ENCODE measurements around the gene SCEL. TPM values are rescaled to one million over a fixed set of nuclear protein-coding genes. Genes with fewer than 3 reads are reported as not detected.

The SCEL gene
- total RNA-seq, 1 donor from 2014 or later: 0.27 TPM

GRCh38 chr13:77511552-77511951 lies 24.0 kb upstream of the SCEL start:
- Histone ChIP-seq H3K9me3 (ENCODE audit: insufficient read depth, low read depth, low read length) (no peaks in the 10 kb centered on the region), H4K20me1 (ENCODE audit: insufficient read depth, low read length) (no peaks in the 10 kb centered on the region), H3K4me3 (ENCODE audit: insufficient read depth, low read depth, low read length) (no peak overlapping the region), H3K27me3 (ENCODE audit: insufficient read depth, low read length) (no peaks in the 10 kb centered on the region), H2AFZ (ENCODE audit: low read depth, low read length) (no peak overlapping the region), H3K9ac (ENCODE audit: low read length) (no peak overlapping the region), H3K27ac (ENCODE audit: low read depth, low read length) (no peak overlapping the region), H3K4me1 (ENCODE audit: insufficient read depth, low read length) (peaks cover 34% of the 10 kb centered on the region), H3K4me2 (ENCODE audit: low read length) (no peak overlapping the region), H3K79me2 (ENCODE audit: insufficient read depth, low read length) (no peaks in the 10 kb centered on the region), H3K36me3 (ENCODE audit: insufficient read depth, low read length) (no peaks in the 10 kb centered on the region)
- DNase-seq (ENCODE audit: low read depth): peak; percentile 47
- H3K27ac Mint-ChIP-seq (ENCODE audit: unreplicated experiment): no peak overlapping the region
- H3K27me3 Mint-ChIP-seq (ENCODE audit: low read depth, unreplicated experiment): no peaks in the 10 kb centered on the region
- TF ChIP-seq CTCF (IDR thresholded peaks at IDR 0.05; ENCODE audit: insufficient read depth, low read depth, low read length) (no peak), EZH2 (IDR thresholded peaks at IDR 0.05; ENCODE audit: insufficient read depth, low read length) (no peak)
- H3K9me3 Mint-ChIP-seq (ENCODE audit: unreplicated experiment): no peaks in the 10 kb centered on the region
- peaks cover 8% of the 10 kb centered on the region for H3K4me1 Mint-ChIP-seq (ENCODE audit: low read depth, unreplicated experiment)
- no peaks in the 10 kb centered on the region for H3K36me3 Mint-ChIP-seq (ENCODE audit: low read depth, unreplicated experiment)
- no peak for FAIRE-seq
- no peak overlapping the region for H3K4me3 Mint-ChIP-seq (ENCODE audit: unreplicated experiment)

GRCh38 chr13:77513719-77514335 lies 21.7 kb upstream of the SCEL start:
- FAIRE-seq (no peak), DNase-seq (ENCODE audit: low read depth) (no peak)
- H3K9ac ChIP-seq (ENCODE audit: low read length): no peak overlapping the region
- H3K36me3 ChIP-seq (ENCODE audit: insufficient read depth, low read length): no peaks in the 10 kb centered on the region
- TF ChIP-seq EZH2 (IDR thresholded peaks at IDR 0.05; ENCODE audit: insufficient read depth, low read length) (no peak), CTCF (IDR thresholded peaks at IDR 0.05; ENCODE audit: insufficient read depth, low read depth, low read length) (no peak)
- Mint-ChIP-seq H3K36me3 (ENCODE audit: low read depth, unreplicated experiment) (no peaks in the 10 kb centered on the region), H3K9me3 (ENCODE audit: unreplicated experiment) (no peaks in the 10 kb centered on the region), H3K4me3 (ENCODE audit: unreplicated experiment) (no peak overlapping the region), H3K4me1 (ENCODE audit: low read depth, unreplicated experiment) (peaks cover 6% of the 10 kb centered on the region), H3K27ac (ENCODE audit: unreplicated experiment) (no peak overlapping the region), H3K27me3 (ENCODE audit: low read depth, unreplicated experiment) (no peaks in the 10 kb centered on the region)
- no peaks in the 10 kb centered on the region for H3K79me2 ChIP-seq (ENCODE audit: insufficient read depth, low read length)
- H3K27me3 ChIP-seq (ENCODE audit: insufficient read depth, low read length): no peaks in the 10 kb centered on the region
- no peaks in the 10 kb centered on the region for H3K9me3 ChIP-seq (ENCODE audit: insufficient read depth, low read depth, low read length)
- no peaks in the 10 kb centered on the region for H4K20me1 ChIP-seq (ENCODE audit: insufficient read depth, low read length)
- H3K4me3 ChIP-seq (ENCODE audit: insufficient read depth, low read depth, low read length): no peak overlapping the region
- peaks cover 23% of the 10 kb centered on the region for H3K4me1 ChIP-seq (ENCODE audit: insufficient read depth, low read length)
- no peak overlapping the region for H3K27ac ChIP-seq (ENCODE audit: low read depth, low read length)
- no peak overlapping the region for H3K4me2 ChIP-seq (ENCODE audit: low read length)
- no peak overlapping the region for H2AFZ ChIP-seq (ENCODE audit: low read depth, low read length)

GRCh38 chr13:77514336-77514726 lies 21.2 kb upstream of the SCEL start:
- Mint-ChIP-seq H3K9me3 (ENCODE audit: unreplicated experiment) (no peaks in the 10 kb centered on the region), H3K36me3 (ENCODE audit: low read depth, unreplicated experiment) (no peaks in the 10 kb centered on the region), H3K27me3 (ENCODE audit: low read depth, unreplicated experiment) (no peaks in the 10 kb centered on the region), H3K27ac (ENCODE audit: unreplicated experiment) (no peak overlapping the region), H3K4me3 (ENCODE audit: unreplicated experiment) (no peak overlapping the region), H3K4me1 (ENCODE audit: low read depth, unreplicated experiment) (peaks cover 1% of the 10 kb centered on the region)
- Histone ChIP-seq H4K20me1 (ENCODE audit: insufficient read depth, low read length) (no peaks in the 10 kb centered on the region), H3K27ac (ENCODE audit: low read depth, low read length) (no peak overlapping the region), H3K79me2 (ENCODE audit: insufficient read depth, low read length) (no peaks in the 10 kb centered on the region), H3K4me3 (ENCODE audit: insufficient read depth, low read depth, low read length) (no peak overlapping the region), H3K9ac (ENCODE audit: low read length) (no peak overlapping the region), H3K36me3 (ENCODE audit: insufficient read depth, low read length) (no peaks in the 10 kb centered on the region), H3K27me3 (ENCODE audit: insufficient read depth, low read length) (no peaks in the 10 kb centered on the region), H3K4me1 (ENCODE audit: insufficient read depth, low read length) (peaks cover 18% of the 10 kb centered on the region), H3K9me3 (ENCODE audit: insufficient read depth, low read depth, low read length) (no peaks in the 10 kb centered on the region), H2AFZ (ENCODE audit: low read depth, low read length) (no peak overlapping the region), H3K4me2 (ENCODE audit: low read length) (no peak overlapping the region)
- FAIRE-seq (no peak), DNase-seq (ENCODE audit: low read depth) (no peak)
- no peak for TF ChIP-seq EZH2 (IDR thresholded peaks at IDR 0.05; ENCODE audit: insufficient read depth, low read length)
- TF ChIP-seq CTCF (IDR thresholded peaks at IDR 0.05; ENCODE audit: insufficient read depth, low read depth, low read length): no peak
